Ovary (tissue), 9 donors: ENCODE data around the gene MS4A13. TPM values are rescaled to one million over a fixed set of nuclear protein-coding genes. Genes with fewer than 3 reads are reported as not detected.

Experiments used
- DNase-seq, 5 donors: peaks; one replicate each; pipeline ENCODE4 v3.0.0-alpha.2; 2019 to 2020
- H3K27ac ChIP-seq, 2 donors: fragments of 200-600 bp; one replicate each; pipeline versions ENCODE4 v1.5.1 to v1.8.0; 2019 to 2022
- H3K27me3 ChIP-seq: fragments of 200-600 bp; one replicate; pipeline ENCODE4 v1.8.0; 2022
- H3K36me3 ChIP-seq: fragments of 200-600 bp; sonication (generic); one replicate; pipeline ENCODE4 v1.5.1; 2019
- H3K4me1 ChIP-seq: one replicate; pipeline ENCODE4 v1.8.1; 2013; ENCODE audit warnings: mild to moderate bottlenecking, moderate library complexity; ENCODE audit not compliant: insufficient read depth
- H3K4me3 ChIP-seq: fragments of 200-600 bp; sonication (generic); one replicate; pipeline ENCODE4 v1.5.1; 2017
- H3K9me3 ChIP-seq, 2 donors: fragments of 200-600 bp in 1 of 2; sonication (generic) in 1 of 2; one replicate each; pipeline versions ENCODE4 v1.5.1 to v1.8.1; 2013 to 2019; ENCODE audit warnings: mild to moderate bottlenecking in 1 of 2, moderate library complexity in 1 of 2
- CTCF ChIP-seq, 3 donors: fragments of 450-650 bp in 2 of 3; fragments of 200-600 bp in 1 of 3; IDR thresholded peaks; one replicate each; pipeline versions ENCODE4 v1.5.1 to v1.8.0; 2016 to 2022; ENCODE audit warnings: antibody characterized with exemption in 3 of 3, mild to moderate bottlenecking in 1 of 3
- EP300 ChIP-seq: sonication (generic); formaldehyde crosslinking; IDR thresholded peaks from one replicate; pipeline ENCODE4 v1.6.1; 2017; ENCODE audit warnings: antibody characterized with exemption
- POLR2A ChIP-seq: fragments of 450-650 bp; IDR thresholded peaks from one replicate; pipeline ENCODE4 v1.6.1; 2017; ENCODE audit warnings: antibody characterized with exemption, mild to moderate bottlenecking, moderate library complexity
- WGBS, 3 donors: extraction: QIAGEN DNeasy Blood & Tissue Kit in 1 of 3; methylation state at CpG; one replicate each; pipeline versions ENCODE4 v1.1.5 to v1.1.7; 2013 to 2017; 5-methylcytosine and 5-hydroxymethylcytosine counted together
- intact Hi-C, 4 donors: fragments of 100-400 bp; cut with DNase I; formaldehyde crosslinking; loops; one replicate each; pipeline versions ENCODE4 v1.11.0 to v1.15.1; 2022 to 2023
- polyA plus RNA-seq, 2 donors: library from polyadenylated mRNA; stranded (reverse); fragments of 200-250 nt in 1 of 2; fragments of 350-450 nt in 1 of 2; fragmentation: Illumina TruSeq in 1 of 2; extraction: RNeasy Lipid Tissue Mini Kit (QIAGEN cat#74804) in 1 of 2; gene quantifications; one replicate each; pipeline ENCODE4 v1.2.3, GENCODE V29; 2013 to 2014
- total RNA-seq, 7 donors: library from RNA; depleted of rRNA in 2 of 7; stranded (reverse); fragments of >200 nt in 2 of 7; fragmentation: NEBNext Ultra II Directional in 3 of 7; extraction: Animal tissue kit (Norgen Biotek cat#: 25700) in 3 of 7; gene quantifications; one replicate each; pipeline versions ENCODE4 v1.1.0 to v1.2.4, GENCODE V29; 2016 to 2023
- donor health status: DM: no; HTN: no; CAD: no; lungs with moderate emphysema.
- donor health status: DM: no; HTN: no; CAD: no.
- donor health status: Bipolar disorder and iron deficiency.
- donor health status: DM: yes; HTN: yes; CAD: no.
- donor health status: DM: no; HTN: no; CAD: no.
- donor health status: DM: yes; HTN: yes; CAD: no.

MS4A13 gene
- total and polyA plus RNA-seq, 9 donors, result not detected

- Histone ChIP-seq H3K9me3 (no peaks in the 10 kb centered on the region), H3K36me3 (no peaks in the 10 kb centered on the region), H3K27ac (no peak overlapping the region), H3K4me3 (no peak overlapping the region), H3K27me3 (no peaks in the 10 kb centered on the region), H3K4me1 (no peaks in the 10 kb centered on the region)
- 50 to 69% (median 52%) methylated on average over 2 of the region's 2 CpGs for WGBS, 3 donors
- intact Hi-C loops, result no loop called here
- DNase-seq, result no peak
- TF ChIP-seq CTCF (IDR thresholded peaks at IDR 0.05) (no peak), EP300 (no peak), POLR2A (no peak)
Measured at GRCh38 chr11:60482361-60482760, 32.8 kb upstream of the MS4A13 start.

- H3K9me3 ChIP-seq, result no peaks in the 10 kb centered on the region
- intact Hi-C loops, result no loop called here
- TF ChIP-seq EP300 (no peak), CTCF (IDR thresholded peaks at IDR 0.05) (no peak), POLR2A (no peak)
- H3K27ac ChIP-seq, result no peak overlapping the region
- no peak overlapping the region for H3K4me3 ChIP-seq
- no peaks in the 10 kb centered on the region for H3K27me3 ChIP-seq
- WGBS, 3 donors, result 71 to 85% (median 76%) methylated on average over 5 of the region's 5 CpGs
- DNase-seq, result no peak
- H3K36me3 ChIP-seq, result no peaks in the 10 kb centered on the region
- no peaks in the 10 kb centered on the region for H3K4me1 ChIP-seq
Measured at GRCh38 chr11:60485987-60486386, 29.2 kb upstream of the MS4A13 start.

- H3K27me3 ChIP-seq, result no peaks in the 10 kb centered on the region
- 66 to 79% (median 70%) methylated on average over 4 of the region's 4 CpGs for WGBS, 3 donors
- no peaks in the 10 kb centered on the region for H3K36me3 ChIP-seq
- intact Hi-C loops, result no loop called here
- DNase-seq, result no peak
- H3K9me3 ChIP-seq, result no peaks in the 10 kb centered on the region
- TF ChIP-seq POLR2A (no peak), CTCF (IDR thresholded peaks at IDR 0.05) (no peak), EP300 (no peak)
- no peak within 1 kb of the TSS for H3K27ac ChIP-seq
- no peaks in the 10 kb centered on the region for H3K4me1 ChIP-seq
- H3K4me3 ChIP-seq, result no peak within 1 kb of the TSS
Measured at GRCh38 chr11:60492488-60493009, 22.6 kb upstream of the MS4A13 start, which contains the start of gene MS4A12. Gene MS4A12, plus strand, starts transcription at chr11:60492778. Its CDS starts 4,541 bp downstream, at chr11:60497319.

GRCh38 chr11:60493454-60493853 lies 21.7 kb upstream of the MS4A13 start:
- DNase-seq, result no peak
- no peak for TF ChIP-seq POLR2A
- no peaks in the 10 kb centered on the region for H3K4me1 ChIP-seq
- no peak overlapping the region for H3K27ac ChIP-seq
- intact Hi-C loops, result no loop called here
- no peak overlapping the region for H3K4me3 ChIP-seq
- WGBS, 3 donors, result 84 to 92% (median 88%) methylated on average over 2 of the region's 2 CpGs
- no peaks in the 10 kb centered on the region for H3K9me3 ChIP-seq
- no peaks in the 10 kb centered on the region for H3K36me3 ChIP-seq
- H3K27me3 ChIP-seq, result no peaks in the 10 kb centered on the region

GRCh38 chr11:60498399-60498798 lies 16.8 kb upstream of the MS4A13 start:
- no peak for DNase-seq
- WGBS, 3 donors, result 81 to 87% (median 81%) methylated on average over 2 of the region's 2 CpGs
- Histone ChIP-seq H3K27me3 (no peaks in the 10 kb centered on the region), H3K4me1 (no peaks in the 10 kb centered on the region), H3K4me3 (no peak overlapping the region), H3K36me3 (no peaks in the 10 kb centered on the region), H3K27ac (no peak overlapping the region), H3K9me3 (no peaks in the 10 kb centered on the region)
- intact Hi-C loops, result no loop called here
- no peak for TF ChIP-seq POLR2A
- no peak for TF ChIP-seq EP300
- no peak for TF ChIP-seq CTCF (IDR thresholded peaks at IDR 0.05)
